K562 (cell line): Measurements from ENCODE around the gene PLK5. TPM values are rescaled to one million over a fixed set of nuclear protein-coding genes. Genes with fewer than 3 reads are reported as not detected.

Source experiments
- ATF1 ChIP-seq, 2 experiments: fragments of 450-650 bp in 1 of 2; IDR thresholded peaks; 2 replicates each; pipeline ENCODE4 v1.6.1; 2016; ENCODE audit warnings: missing compliant biosample characterization in 1 of 2, missing genetic modification characterization in 1 of 2
- CBFA2T2 ChIP-seq: fragments of 450-650 bp; conservative IDR thresholded peaks from 2 replicates; pipeline ENCODE4 v1.6.1; 2017; ENCODE audit warnings: mild to moderate bottlenecking
- CCAR2 ChIP-seq: fragments of 200-400 bp; formaldehyde crosslinking; IDR thresholded peaks from 2 replicates; pipeline ENCODE4 v1.6.1; 2017; ENCODE audit warnings: mild to moderate bottlenecking, low read depth, low read length
- CXXC5 ChIP-seq: fragments of 250-450 bp; sonication (Bioruptor Pico); IDR thresholded peaks from 2 replicates; pipeline ENCODE4 v1.8.0; 2022; ENCODE audit warnings: inconsistent platforms, mild to moderate bottlenecking, moderate library complexity
- EGR1 ChIP-seq: fragments of 450-650 bp; conservative IDR thresholded peaks from 2 replicates; pipeline ENCODE4 v1.6.1; 2017; ENCODE audit warnings: mild to moderate bottlenecking
- MYNN ChIP-seq, 2 experiments: sonication (generic); formaldehyde crosslinking in 1 of 2; IDR thresholded peaks; 2 replicates each; pipeline versions ENCODE4 v1.5.0 to v1.6.1; 2016 to 2020; ENCODE audit warnings: antibody characterized with exemption in 1 of 2, missing genetic modification reagents in 1 of 2
- NR2C1 ChIP-seq, 2 experiments: fragments of 450-650 bp; IDR thresholded peaks; 2 replicates each; pipeline ENCODE4 v1.6.1; 2017; ENCODE audit warnings: mild to moderate bottlenecking in 2 of 2, antibody characterized with exemption in 1 of 2, inconsistent platforms in 1 of 2, missing compliant biosample characterization in 1 of 2, missing genetic modification characterization in 1 of 2
- NR4A1 ChIP-seq, 2 experiments: fragments of 250-450 bp in 1 of 2; fragments of 450-650 bp in 1 of 2; sonication (Bioruptor Pico) in 1 of 2; IDR thresholded peaks; 2 replicates each; pipeline versions ENCODE4 v1.4.0 to v1.6.1; 2016 to 2020; ENCODE audit warnings: mild to moderate bottlenecking in 2 of 2, missing compliant biosample characterization in 1 of 2, missing genetic modification characterization in 1 of 2, moderate library complexity in 1 of 2
- POLR2B ChIP-seq: fragments of 450-650 bp; IDR thresholded peaks from 2 replicates; pipeline ENCODE4 v1.6.1; 2018; ENCODE audit warnings: low read depth; ENCODE audit not compliant: partially characterized antibody
- PYGO2 ChIP-seq: fragments of 450-650 bp; IDR thresholded peaks from 2 replicates; pipeline ENCODE4 v1.6.1; 2016; ENCODE audit warnings: mild to moderate bottlenecking, missing genetic modification characterization, moderate library complexity, missing compliant biosample characterization
- SFPQ ChIP-seq: fragments of 200-400 bp; formaldehyde crosslinking; IDR thresholded peaks from 2 replicates; pipeline ENCODE4 v1.6.1; 2017; ENCODE audit warnings: mild to moderate bottlenecking, low read depth, low read length, moderate library complexity
- SIN3A ChIP-seq, 2 experiments: fragments of 150-350 bp in 1 of 2; IDR thresholded peaks; 2 replicates each; pipeline ENCODE4 v1.6.1; 2011 to 2016; ENCODE audit warnings: borderline replicate concordance in 2 of 2, low read depth in 2 of 2, low read length in 2 of 2, mild to moderate bottlenecking in 2 of 2, moderate library complexity in 2 of 2; ENCODE audit not compliant: control insufficient read depth in 1 of 2
- SREBF1 ChIP-seq: fragments of 150-350 bp; IDR thresholded peaks from 2 replicates; pipeline ENCODE4 v1.6.1; 2014; ENCODE audit warnings: antibody characterized with exemption, low read depth, low read length, borderline replicate concordance
- TBP ChIP-seq: optimal IDR thresholded peaks from 2 replicates; pipeline ENCODE3; 2011; ENCODE audit warnings: low read depth, low read length, improper control_type of control experiment
- TOE1 ChIP-seq, 2 experiments: fragments of 450-650 bp in 1 of 2; sonication (generic) in 1 of 2; formaldehyde crosslinking in 1 of 2; IDR thresholded peaks; 2 replicates each; pipeline versions ENCODE4 v1.7.1 to v1.8.0; 2016 to 2022; ENCODE audit warnings: borderline replicate concordance in 2 of 2, mild to moderate bottlenecking in 2 of 2, antibody characterized with exemption in 1 of 2, inconsistent platforms in 1 of 2, low read depth in 1 of 2, missing genetic modification reagents in 1 of 2, moderate library complexity in 1 of 2
- ZBTB7A ChIP-seq: IDR thresholded peaks from 2 replicates; pipeline ENCODE4 v1.6.1; 2011; ENCODE audit warnings: low read depth, mild to moderate bottlenecking, low read length, moderate library complexity, borderline replicate concordance; ENCODE audit not compliant: control insufficient read depth
- ZFX ChIP-seq: sonication (generic); formaldehyde crosslinking; IDR thresholded peaks from 2 replicates; pipeline ENCODE4 v1.8.0; 2022; ENCODE audit warnings: mild to moderate bottlenecking, missing genetic modification reagents, moderate library complexity
- ZNF592 ChIP-seq: fragments of 450-650 bp; IDR thresholded peaks from 2 replicates; pipeline ENCODE4 v1.6.1; 2017; ENCODE audit warnings: antibody characterized with exemption, mild to moderate bottlenecking
- ZNF668 ChIP-seq: fragments of 250-450 bp; sonication (Bioruptor Pico); IDR thresholded peaks from 2 replicates; pipeline ENCODE4 v1.8.0; 2022; ENCODE audit warnings: mild to moderate bottlenecking, inconsistent platforms
- polyA plus RNA-seq, 8 experiments: library from polyadenylated mRNA; depleted of rRNA in 4 of 8; stranded (reverse) in 5 of 8; unstranded in 3 of 8; fragments of >200 nt; fragmentation: Nextera tagmentation in 2 of 8; fragmentation: Illumina TruSeq in 1 of 8; extraction: Ambion mirVana in 2 of 8; extraction: Trizol in 1 of 8; gene quantifications; 2 replicates each; pipeline versions ENCODE4 v1.2.1 to v1.2.3, GENCODE V29; 2011 to 2014; ENCODE audit warnings: inconsistent platforms in 1 of 8, missing spikeins in 1 of 8
- total RNA-seq, 7 experiments: library from RNA; depleted of rRNA in 6 of 7; stranded (reverse); fragments of >200 nt in 6 of 7; fragmentation: Illumina TruSeq in 2 of 7; extraction: Trizol in 2 of 7; gene quantifications; 2 replicates each; pipeline versions ENCODE4 v1.2.1 to v1.2.3, GENCODE V29; 2011 to 2021; ENCODE audit warnings: low replicate concordance in 1 of 7

Gene PLK5
- total and polyA plus RNA-seq, 9 of the 15 experiments (the other 6 are each of a cell fraction or from before 2014, with no cell fraction given), result 0.04 to 0.23 (median 0.11) TPM; not detected in 5

GRCh38 chr19:1567116-1567847, 43.4 kb downstream of the PLK5 start (continued):
- TF ChIP-seq TOE1 (IDR thresholded peaks at IDR 0.05; ENCODE audit: borderline replicate concordance) (no peak), TOE1 (CRISPR knock-in tag; IDR thresholded peaks at IDR 0.05; ENCODE audit: borderline replicate concordance, low read depth) (no peak), CXXC5 (peak; percentile 45; the same call in 1 of the 2 replicates), ZFX (no peak; the same call in 1 of the 2 replicates), ZNF592 (no peak), POLR2B (no peak), TBP (no peak), EGR1 (no peak), SREBF1 (no peak), ZNF668 (no peak), NR2C1 (IDR thresholded peaks at IDR 0.05) (no peak), NR2C1 (tag; IDR thresholded peaks at IDR 0.05) (no peak), PYGO2 (no peak), NR4A1 (CRISPR knock-in tag; IDR thresholded peaks at IDR 0.05) (no peak), NR4A1 (tag; IDR thresholded peaks at IDR 0.05) (no peak), CBFA2T2 (no peak), ZBTB7A (peak; percentile 64; the same call in 1 of the 2 replicates), MYNN (IDR thresholded peaks at IDR 0.05) (no peak), MYNN (CRISPR knock-in tag; IDR thresholded peaks at IDR 0.05) (no peak), SIN3A (IDR thresholded peaks at IDR 0.05; ENCODE audit: borderline replicate concordance in 2 of 2, control insufficient read depth in 1 of 2, low read depth in 2 of 2, low read length in 2 of 2) (peak in 1 of 2 experiments; percentile 24; a peak in 1 of 4 replicates), CCAR2 (no peak), ATF1 (CRISPR knock-in tag; IDR thresholded peaks at IDR 0.05) (no peak), ATF1 (tag; IDR thresholded peaks at IDR 0.05) (no peak), SFPQ (no peak)
